22Rv1 (cell line): Measurements from ENCODE around the gene TMEM63C.
"Not testable (repeated sequence)": the region's sequence is repeated elsewhere in the genome, so short reads cannot be mapped to it uniquely, and the experiment has no call there.

Experiments used
- ZFX ChIP-seq: fragments of 450-650 bp; IDR thresholded peaks from 2 replicates; pipeline ENCODE4 v1.6.1; 2017; ENCODE audit warnings: antibody characterized with exemption, borderline replicate concordance
- TF ChIP-seq, protein P1 (sequence below): fragments of 450-650 bp; IDR thresholded peaks from 2 replicates; pipeline ENCODE4 v1.5.1; 2017; ENCODE audit warnings: mild to moderate bottlenecking

GRCh38 chr14:77280921-77281320 is 99.3 kb downstream of the TMEM63C start:
- TF ChIP-seq, protein P1, sequence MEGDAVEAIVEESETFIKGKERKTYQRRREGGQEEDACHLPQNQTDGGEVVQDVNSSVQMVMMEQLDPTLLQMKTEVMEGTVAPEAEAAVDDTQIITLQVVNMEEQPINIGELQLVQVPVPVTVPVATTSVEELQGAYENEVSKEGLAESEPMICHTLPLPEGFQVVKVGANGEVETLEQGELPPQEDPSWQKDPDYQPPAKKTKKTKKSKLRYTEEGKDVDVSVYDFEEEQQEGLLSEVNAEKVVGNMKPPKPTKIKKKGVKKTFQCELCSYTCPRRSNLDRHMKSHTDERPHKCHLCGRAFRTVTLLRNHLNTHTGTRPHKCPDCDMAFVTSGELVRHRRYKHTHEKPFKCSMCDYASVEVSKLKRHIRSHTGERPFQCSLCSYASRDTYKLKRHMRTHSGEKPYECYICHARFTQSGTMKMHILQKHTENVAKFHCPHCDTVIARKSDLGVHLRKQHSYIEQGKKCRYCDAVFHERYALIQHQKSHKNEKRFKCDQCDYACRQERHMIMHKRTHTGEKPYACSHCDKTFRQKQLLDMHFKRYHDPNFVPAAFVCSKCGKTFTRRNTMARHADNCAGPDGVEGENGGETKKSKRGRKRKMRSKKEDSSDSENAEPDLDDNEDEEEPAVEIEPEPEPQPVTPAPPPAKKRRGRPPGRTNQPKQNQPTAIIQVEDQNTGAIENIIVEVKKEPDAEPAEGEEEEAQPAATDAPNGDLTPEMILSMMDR, result not testable (repeated sequence)
- TF ChIP-seq ZFX, result not testable (repeated sequence)
